Hepatocyte (in vitro differentiated cells): Measurements from ENCODE around the gene GLT1D1. TPM values are rescaled to one million over a fixed set of nuclear protein-coding genes. Genes with fewer than 3 reads are reported as not detected.

Experiments used
- DNase-seq: peaks from one replicate; pipeline ENCODE4 v3.0.0-alpha.2; 2016; ENCODE audit warnings: low spot score
- H2AFZ ChIP-seq: fragments of 200-600 bp; sonication (generic); 2 replicates; pipeline ENCODE4 v1.6.0; 2016; ENCODE audit warnings: antibody characterized with exemption, mild to moderate bottlenecking
- H3K27ac ChIP-seq: fragments of 200-600 bp; sonication (generic); 2 replicates; pipeline ENCODE4 v1.5.1; 2016; ENCODE audit warnings: mild to moderate bottlenecking
- H3K27me3 ChIP-seq: fragments of 200-600 bp; sonication (generic); 2 replicates; pipeline ENCODE4 v1.6.1; 2016
- H3K36me3 ChIP-seq: fragments of 200-600 bp; sonication (generic); replicated peaks from 2 replicates; pipeline ENCODE4 v1.5.1; 2016; ENCODE audit warnings: low read depth; ENCODE audit not compliant: insufficient read depth
- H3K4me1 ChIP-seq: fragments of 200-600 bp; sonication (generic); 2 replicates; pipeline ENCODE4 v1.5.1; 2016; ENCODE audit warnings: mild to moderate bottlenecking, moderate library complexity; ENCODE audit not compliant: insufficient read depth
- H3K4me2 ChIP-seq: fragments of 200-600 bp; sonication (generic); 2 replicates; pipeline ENCODE4 v1.6.0; 2016
- H3K4me3 ChIP-seq: fragments of 200-600 bp; sonication (generic); 2 replicates; pipeline ENCODE4 v1.5.1; 2016; ENCODE audit warnings: mild to moderate bottlenecking
- H3K79me2 ChIP-seq: fragments of 200-600 bp; sonication (generic); 2 replicates; pipeline ENCODE4 v1.6.0; 2017; ENCODE audit warnings: mild to moderate bottlenecking
- H3K9me2 ChIP-seq: fragments of 200-600 bp; sonication (generic); replicated peaks from 2 replicates; pipeline ENCODE4 v1.6.0; 2017; ENCODE audit warnings: mild to moderate bottlenecking; ENCODE audit not compliant: insufficient read depth
- H3K9me3 ChIP-seq: fragments of 200-600 bp; sonication (generic); 2 replicates; pipeline ENCODE4 v1.5.1; 2016; ENCODE audit warnings: low read depth, mild to moderate bottlenecking
- H4K20me1 ChIP-seq: fragments of 200-600 bp; sonication (generic); 2 replicates; pipeline ENCODE4 v1.6.0; 2016; ENCODE audit warnings: mild to moderate bottlenecking; ENCODE audit not compliant: insufficient read depth, poor library complexity, severe bottlenecking
- EZH2 ChIP-seq: fragments of 200-600 bp; sonication (generic); IDR thresholded peaks from 2 replicates; pipeline ENCODE4 v1.6.1; 2016; ENCODE audit warnings: antibody characterized with exemption, mild to moderate bottlenecking, borderline replicate concordance
- EZH2phosphoT487 ChIP-seq: fragments of 200-600 bp; sonication (generic); IDR thresholded peaks from one replicate; pipeline ENCODE4 v1.6.1; 2018; ENCODE audit warnings: antibody characterized with exemption, mild to moderate bottlenecking, low read depth, moderate library complexity; ENCODE audit not compliant: unreplicated experiment, severe bottlenecking
- WGBS: methylation state at CpG from one replicate; pipeline ENCODE4 v1.1.6; 2016; ENCODE audit warnings: low lambda C conversion rate; ENCODE audit errors: missing lambda C conversion rate; 5-methylcytosine and 5-hydroxymethylcytosine counted together
- polyA plus RNA-seq: library from polyadenylated mRNA; unstranded; fragments of >200 nt; fragmentation: Nextera tagmentation; extraction: Ambion mirVana; gene quantifications from 2 replicates; pipeline ENCODE4 v1.2.1, GENCODE V29; 2016
- total RNA-seq: library from RNA; depleted of rRNA; stranded (reverse); fragments of >200 nt; gene quantifications from 2 replicates; pipeline ENCODE4 v1.2.3, GENCODE V29; 2014
- TF ChIP-seq, protein P1 (sequence below): fragments of 200-600 bp; sonication (generic); IDR thresholded peaks from 2 replicates; pipeline ENCODE4 v1.5.1; 2016; ENCODE audit warnings: antibody characterized with exemption, mild to moderate bottlenecking; ENCODE audit not compliant: poor library complexity

Gene GLT1D1
- total and polyA plus RNA-seq, 2 experiments from 2014 or later, result 1.8 to 1.9 TPM

DNA sequence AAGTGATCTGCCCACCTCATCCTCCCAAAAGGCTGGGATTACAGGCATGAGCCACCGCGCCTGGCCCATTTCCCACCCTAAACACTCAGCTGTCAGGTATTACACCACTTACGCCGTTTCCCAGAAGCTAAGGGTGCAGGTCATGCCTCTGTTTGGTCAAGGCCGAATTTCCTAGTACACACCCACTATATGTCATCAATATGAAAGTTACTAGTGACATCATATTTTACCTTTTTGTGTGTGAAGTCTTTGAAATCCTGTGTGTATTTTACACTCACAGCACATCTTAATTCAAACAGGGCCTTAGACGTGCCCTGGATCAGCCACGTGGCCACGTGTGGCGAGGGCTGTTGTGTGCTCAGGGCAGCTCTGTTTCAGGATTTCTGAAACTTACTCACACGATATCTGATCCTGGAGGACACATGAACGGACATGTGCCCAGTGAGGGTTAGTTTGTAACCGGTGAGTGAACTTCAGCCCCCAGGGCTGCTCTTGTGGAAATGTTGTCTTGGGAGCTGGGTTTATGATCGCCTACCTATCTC, 51.8 kb downstream of the GLT1D1 start:
- peak overlapping the region; percentile 79 for H3K27ac ChIP-seq
- 60% methylated on average over 13 of the region's 13 CpGs for WGBS
- H3K4me1 ChIP-seq, result peaks cover 5% of the 10 kb centered on the region
- H3K4me2 ChIP-seq, result no peak overlapping the region
- no peaks in the 10 kb centered on the region for H3K9me3 ChIP-seq
- TF ChIP-seq, protein P1, sequence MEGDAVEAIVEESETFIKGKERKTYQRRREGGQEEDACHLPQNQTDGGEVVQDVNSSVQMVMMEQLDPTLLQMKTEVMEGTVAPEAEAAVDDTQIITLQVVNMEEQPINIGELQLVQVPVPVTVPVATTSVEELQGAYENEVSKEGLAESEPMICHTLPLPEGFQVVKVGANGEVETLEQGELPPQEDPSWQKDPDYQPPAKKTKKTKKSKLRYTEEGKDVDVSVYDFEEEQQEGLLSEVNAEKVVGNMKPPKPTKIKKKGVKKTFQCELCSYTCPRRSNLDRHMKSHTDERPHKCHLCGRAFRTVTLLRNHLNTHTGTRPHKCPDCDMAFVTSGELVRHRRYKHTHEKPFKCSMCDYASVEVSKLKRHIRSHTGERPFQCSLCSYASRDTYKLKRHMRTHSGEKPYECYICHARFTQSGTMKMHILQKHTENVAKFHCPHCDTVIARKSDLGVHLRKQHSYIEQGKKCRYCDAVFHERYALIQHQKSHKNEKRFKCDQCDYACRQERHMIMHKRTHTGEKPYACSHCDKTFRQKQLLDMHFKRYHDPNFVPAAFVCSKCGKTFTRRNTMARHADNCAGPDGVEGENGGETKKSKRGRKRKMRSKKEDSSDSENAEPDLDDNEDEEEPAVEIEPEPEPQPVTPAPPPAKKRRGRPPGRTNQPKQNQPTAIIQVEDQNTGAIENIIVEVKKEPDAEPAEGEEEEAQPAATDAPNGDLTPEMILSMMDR, result no peak
- TF ChIP-seq EZH2 (no peak), EZH2phosphoT487 (no peak)
- no peaks in the 10 kb centered on the region for H3K9me2 ChIP-seq
- no peak overlapping the region for H2AFZ ChIP-seq
- H3K27me3 ChIP-seq, result no peaks in the 10 kb centered on the region
- H4K20me1 ChIP-seq, result no peaks in the 10 kb centered on the region
- no peaks in the 10 kb centered on the region for H3K79me2 ChIP-seq
- H3K4me3 ChIP-seq, result no peak overlapping the region
- DNase-seq, result peak; percentile 73
- H3K36me3 ChIP-seq, result no peaks in the 10 kb centered on the region

GRCh38 chr12:128906485-128907137, 53.3 kb downstream of the GLT1D1 start:
- Histone ChIP-seq H3K36me3 (no peaks in the 10 kb centered on the region), H3K27me3 (no peaks in the 10 kb centered on the region), H3K4me1 (peaks cover 5% of the 10 kb centered on the region), H2AFZ (no peak overlapping the region), H3K9me2 (no peaks in the 10 kb centered on the region), H4K20me1 (no peaks in the 10 kb centered on the region), H3K4me3 (no peak overlapping the region), H3K9me3 (no peaks in the 10 kb centered on the region), H3K4me2 (peak overlapping the region; percentile 25), H3K79me2 (no peaks in the 10 kb centered on the region), H3K27ac (peak overlapping the region; percentile 79)
- TF ChIP-seq EZH2phosphoT487 (no peak), EZH2 (no peak)
- TF ChIP-seq, protein P1, result no peak
- 66% methylated on average over 4 of the region's 4 CpGs for WGBS
- no peak for DNase-seq

- no peak for DNase-seq
- Histone ChIP-seq H3K27me3 (no peaks in the 10 kb centered on the region), H3K4me3 (no peak overlapping the region), H3K4me1 (peaks cover 5% of the 10 kb centered on the region), H3K9me3 (no peaks in the 10 kb centered on the region), H2AFZ (no peak overlapping the region), H3K79me2 (no peaks in the 10 kb centered on the region), H3K27ac (no peak overlapping the region), H4K20me1 (no peaks in the 10 kb centered on the region), H3K4me2 (no peak overlapping the region), H3K9me2 (no peaks in the 10 kb centered on the region), H3K36me3 (no peaks in the 10 kb centered on the region)
- TF ChIP-seq EZH2phosphoT487, result no peak
- TF ChIP-seq EZH2, result no peak
- WGBS, result 84% methylated on average over 4 of the region's 4 CpGs
These were observed 55.0 kb downstream of the GLT1D1 start for GRCh38 chr12:128908254-128908653.

DNA sequence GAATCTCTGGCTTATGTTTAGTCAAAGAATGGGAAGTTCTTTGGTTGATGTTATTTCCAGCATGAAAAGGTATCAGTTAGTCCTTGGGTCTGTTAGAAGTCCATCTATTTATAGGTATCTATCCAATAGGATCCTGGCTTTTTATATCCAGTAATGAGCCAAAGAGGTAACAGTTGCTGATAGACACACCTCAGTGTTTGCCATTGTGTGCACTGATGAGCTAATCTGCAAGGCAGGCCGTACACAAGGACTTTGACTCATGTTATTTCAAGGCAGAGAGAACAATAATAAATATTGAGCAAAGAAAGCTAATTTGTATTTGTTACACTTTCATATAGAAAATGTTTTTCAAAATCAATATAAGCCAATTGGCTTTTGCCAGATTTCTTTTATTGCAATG, 56.4 kb downstream of the GLT1D1 start:
- peaks cover 5% of the 10 kb centered on the region for H3K4me1 ChIP-seq
- no peaks in the 10 kb centered on the region for H3K27me3 ChIP-seq
- no peak overlapping the region for H3K4me2 ChIP-seq
- no peak overlapping the region for H3K27ac ChIP-seq
- no peaks in the 10 kb centered on the region for H4K20me1 ChIP-seq
- no peak for TF ChIP-seq EZH2
- TF ChIP-seq EZH2phosphoT487, result no peak
- no peak overlapping the region for H3K4me3 ChIP-seq
- 45% methylated on average over 1 of the region's 1 CpG for WGBS
- peak; percentile 22 for DNase-seq
- H3K9me3 ChIP-seq, result no peaks in the 10 kb centered on the region
- no peak overlapping the region for H2AFZ ChIP-seq
- H3K9me2 ChIP-seq, result no peaks in the 10 kb centered on the region
- H3K79me2 ChIP-seq, result no peaks in the 10 kb centered on the region
- H3K36me3 ChIP-seq, result no peaks in the 10 kb centered on the region
